Liver (tissue), 9 donors: ENCODE measurements around the gene DISC1. TPM values are rescaled to one million over a fixed set of nuclear protein-coding genes. Genes with fewer than 3 reads are reported as not detected.

Experiments used
- DNase-seq: peaks from one replicate; pipeline ENCODE4 v3.0.0-alpha.2; 2017; ENCODE audit warnings: low spot score
- H3K27ac ChIP-seq, 2 donors: one replicate each; pipeline ENCODE4 v1.7.0; 2013; ENCODE audit warnings: inconsistent platforms in 2 of 2, low read length in 2 of 2, control low read depth in 1 of 2, low read depth in 1 of 2, mild to moderate bottlenecking in 1 of 2
- H3K27me3 ChIP-seq, 4 donors: one replicate each; pipeline versions ENCODE4 v1.6.1 to v1.7.0; 2013; ENCODE audit warnings: low read length in 3 of 4, inconsistent platforms in 1 of 4, mild to moderate bottlenecking in 1 of 4, moderate library complexity in 1 of 4; ENCODE audit not compliant: control insufficient read depth in 4 of 4, insufficient read depth in 4 of 4
- H3K36me3 ChIP-seq, 4 donors: one replicate each; pipeline versions ENCODE4 v1.6.1 to v1.7.0; 2013; ENCODE audit warnings: low read length in 3 of 4, mild to moderate bottlenecking in 3 of 4, low read depth in 1 of 4, moderate library complexity in 1 of 4; ENCODE audit not compliant: control insufficient read depth in 4 of 4, insufficient read depth in 3 of 4
- H3K4me1 ChIP-seq, 4 donors: one replicate each; pipeline versions ENCODE4 v1.6.1 to v1.7.0; 2013; ENCODE audit warnings: low read length in 3 of 4, mild to moderate bottlenecking in 3 of 4, moderate library complexity in 1 of 4; ENCODE audit not compliant: control insufficient read depth in 4 of 4, insufficient read depth in 4 of 4
- H3K4me3 ChIP-seq, 3 donors: one replicate each; pipeline versions ENCODE4 v1.6.1 to v1.7.0; 2013; ENCODE audit warnings: low read length in 3 of 3, control low read depth in 1 of 3, low read depth in 1 of 3, mild to moderate bottlenecking in 1 of 3
- H3K9ac ChIP-seq, 2 donors: one replicate each; pipeline ENCODE4 v1.7.0; 2013; ENCODE audit warnings: low read length in 2 of 2, mild to moderate bottlenecking in 2 of 2, moderate library complexity in 2 of 2, control low read depth in 1 of 2, low read depth in 1 of 2
- H3K9me3 ChIP-seq, 4 donors: one replicate each; pipeline versions ENCODE4 v1.6.1 to v1.7.0; 2013; ENCODE audit warnings: low read length in 3 of 4; ENCODE audit not compliant: control insufficient read depth in 4 of 4
- ATF3 ChIP-seq: IDR thresholded peaks from 2 replicates; pipeline ENCODE4 v1.6.1; 2016; ENCODE audit warnings: antibody characterized with exemption
- FOXA1 ChIP-seq: IDR thresholded peaks from 2 replicates; pipeline ENCODE4 v1.6.1; 2016; ENCODE audit warnings: antibody characterized with exemption
- GABPA ChIP-seq, 2 donors: IDR thresholded peaks in 1 of 2; conservative IDR thresholded peaks in 1 of 2; 2 replicates each; pipeline ENCODE4 v1.6.1; 2016; ENCODE audit warnings: antibody characterized with exemption in 2 of 2, mild to moderate bottlenecking in 1 of 2, moderate library complexity in 1 of 2
- JUND ChIP-seq, 2 donors: IDR thresholded peaks; 2 replicates each; pipeline ENCODE4 v1.6.1; 2016; ENCODE audit warnings: antibody characterized with exemption in 2 of 2
- MAX ChIP-seq: IDR thresholded peaks from 2 replicates; pipeline ENCODE4 v1.6.1; 2016; ENCODE audit warnings: antibody characterized with exemption
- NR2F2 ChIP-seq: IDR thresholded peaks from 2 replicates; pipeline ENCODE4 v1.6.1; 2016; ENCODE audit warnings: antibody characterized with exemption
- RAD21 ChIP-seq, 2 donors: IDR thresholded peaks; 2 replicates each; pipeline ENCODE4 v1.6.1; 2016; ENCODE audit warnings: antibody characterized with exemption in 2 of 2, mild to moderate bottlenecking in 2 of 2
- RXRA ChIP-seq, 2 donors: IDR thresholded peaks; 2 replicates each; pipeline ENCODE4 v1.6.1; 2017 to 2018; ENCODE audit warnings: antibody characterized with exemption in 2 of 2, mild to moderate bottlenecking in 1 of 2
- SP1 ChIP-seq: IDR thresholded peaks from 2 replicates; pipeline ENCODE4 v1.6.1; 2018; ENCODE audit warnings: antibody characterized with exemption, mild to moderate bottlenecking
- TAF1 ChIP-seq: conservative IDR thresholded peaks from 2 replicates; pipeline ENCODE4 v1.6.1; 2016; ENCODE audit warnings: antibody characterized with exemption, mild to moderate bottlenecking
- YY1 ChIP-seq: IDR thresholded peaks from 2 replicates; pipeline ENCODE4 v1.6.1; 2016; ENCODE audit warnings: antibody characterized with exemption, mild to moderate bottlenecking
- WGBS: extraction: QIAGEN DNeasy Blood & Tissue Kit; methylation state at CpG from one replicate; pipeline ENCODE4 v1.1.7; 2013; 5-methylcytosine and 5-hydroxymethylcytosine counted together
- polyA plus RNA-seq, 2 donors: library from polyadenylated mRNA; stranded (reverse) in 1 of 2; unstranded in 1 of 2; fragments of 200-250 nt in 1 of 2; fragments of >200 nt in 1 of 2; fragmentation: Nextera tagmentation in 1 of 2; extraction: Ambion mirVana in 1 of 2; gene quantifications; one replicate each; pipeline versions ENCODE4 v1.2.1 to v1.2.3, GENCODE V29; 2013 to 2015
- total RNA-seq, 2 donors: library from RNA; depleted of rRNA; stranded (reverse); fragments of >200 nt; gene quantifications; one replicate each; pipeline ENCODE4 v1.2.3, GENCODE V29; 2014
- TF ChIP-seq, protein P1 (sequence below): IDR thresholded peaks from 2 replicates; pipeline ENCODE4 v1.6.1; 2016; ENCODE audit warnings: antibody characterized with exemption, mild to moderate bottlenecking
- TF ChIP-seq, protein P2 (sequence below): IDR thresholded peaks from 2 replicates; pipeline ENCODE4 v1.6.1; 2016; ENCODE audit warnings: antibody characterized with exemption
- donor health status: healthy.
- donor health status: healthy.
- donor health status: healthy.
- donor health status: healthy.
- donor health status: healthy.

Gene DISC1
- total and polyA plus RNA-seq, 4 donors: 0.45 to 6.3 (median 2.3) TPM

DNA sequence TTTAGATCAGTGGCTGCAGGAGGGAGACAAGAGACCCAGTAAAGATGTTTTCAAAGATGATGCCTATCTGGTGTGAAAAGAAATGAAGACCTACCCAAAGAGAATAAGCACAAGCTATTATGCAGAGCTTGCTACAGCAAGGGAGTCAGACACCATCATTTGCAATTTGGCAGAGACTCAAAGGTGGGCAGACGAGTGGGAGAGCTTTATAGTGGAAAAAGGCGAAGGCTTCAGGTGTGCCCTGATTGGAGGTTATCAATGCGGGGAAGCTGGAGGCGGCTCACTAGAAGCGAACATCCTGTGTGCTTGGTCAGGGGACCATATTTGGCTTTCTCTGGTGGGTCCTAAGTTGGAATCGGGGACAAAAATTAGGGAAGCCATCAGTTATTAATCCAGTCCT lies 183.8 kb downstream of the DISC1 start:
- H3K27me3 ChIP-seq: no peaks in the 10 kb centered on the region
- no peaks in the 10 kb centered on the region for H3K4me1 ChIP-seq
- H3K9me3 ChIP-seq: no peaks in the 10 kb centered on the region
- no peaks in the 10 kb centered on the region for H3K36me3 ChIP-seq
- TF ChIP-seq FOXA1 (no peak), NR2F2 (no peak), RXRA (IDR thresholded peaks at IDR 0.05) (no peak), MAX (no peak), RAD21 (IDR thresholded peaks at IDR 0.05) (no peak), TAF1 (no peak)
- no peak for DNase-seq
- WGBS: 90% methylated on average over 6 of the region's 6 CpGs
- no peak overlapping the region for H3K4me3 ChIP-seq
- H3K27ac ChIP-seq: no peak overlapping the region
- no peak overlapping the region for H3K9ac ChIP-seq

GRCh38 chr1:231814021-231814420 lies 187.4 kb downstream of the DISC1 start:
- no peak overlapping the region for H3K27ac ChIP-seq
- 66% methylated on average over 2 of the region's 2 CpGs for WGBS
- H3K36me3 ChIP-seq: no peaks in the 10 kb centered on the region
- H3K9me3 ChIP-seq: no peaks in the 10 kb centered on the region
- H3K4me3 ChIP-seq: no peak overlapping the region
- H3K4me1 ChIP-seq: no peaks in the 10 kb centered on the region
- no peak for TF ChIP-seq ATF3
- no peak for TF ChIP-seq GABPA (IDR thresholded peaks at IDR 0.05 in 1 of 2, conservative IDR thresholded peaks at IDR 0.05 in 1 of 2)
- TF ChIP-seq, protein P1, sequence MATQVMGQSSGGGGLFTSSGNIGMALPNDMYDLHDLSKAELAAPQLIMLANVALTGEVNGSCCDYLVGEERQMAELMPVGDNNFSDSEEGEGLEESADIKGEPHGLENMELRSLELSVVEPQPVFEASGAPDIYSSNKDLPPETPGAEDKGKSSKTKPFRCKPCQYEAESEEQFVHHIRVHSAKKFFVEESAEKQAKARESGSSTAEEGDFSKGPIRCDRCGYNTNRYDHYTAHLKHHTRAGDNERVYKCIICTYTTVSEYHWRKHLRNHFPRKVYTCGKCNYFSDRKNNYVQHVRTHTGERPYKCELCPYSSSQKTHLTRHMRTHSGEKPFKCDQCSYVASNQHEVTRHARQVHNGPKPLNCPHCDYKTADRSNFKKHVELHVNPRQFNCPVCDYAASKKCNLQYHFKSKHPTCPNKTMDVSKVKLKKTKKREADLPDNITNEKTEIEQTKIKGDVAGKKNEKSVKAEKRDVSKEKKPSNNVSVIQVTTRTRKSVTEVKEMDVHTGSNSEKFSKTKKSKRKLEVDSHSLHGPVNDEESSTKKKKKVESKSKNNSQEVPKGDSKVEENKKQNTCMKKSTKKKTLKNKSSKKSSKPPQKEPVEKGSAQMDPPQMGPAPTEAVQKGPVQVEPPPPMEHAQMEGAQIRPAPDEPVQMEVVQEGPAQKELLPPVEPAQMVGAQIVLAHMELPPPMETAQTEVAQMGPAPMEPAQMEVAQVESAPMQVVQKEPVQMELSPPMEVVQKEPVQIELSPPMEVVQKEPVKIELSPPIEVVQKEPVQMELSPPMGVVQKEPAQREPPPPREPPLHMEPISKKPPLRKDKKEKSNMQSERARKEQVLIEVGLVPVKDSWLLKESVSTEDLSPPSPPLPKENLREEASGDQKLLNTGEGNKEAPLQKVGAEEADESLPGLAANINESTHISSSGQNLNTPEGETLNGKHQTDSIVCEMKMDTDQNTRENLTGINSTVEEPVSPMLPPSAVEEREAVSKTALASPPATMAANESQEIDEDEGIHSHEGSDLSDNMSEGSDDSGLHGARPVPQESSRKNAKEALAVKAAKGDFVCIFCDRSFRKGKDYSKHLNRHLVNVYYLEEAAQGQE: no peak
- H3K27me3 ChIP-seq: no peaks in the 10 kb centered on the region
- no peak overlapping the region for H3K9ac ChIP-seq
- no peak for DNase-seq

DNA sequence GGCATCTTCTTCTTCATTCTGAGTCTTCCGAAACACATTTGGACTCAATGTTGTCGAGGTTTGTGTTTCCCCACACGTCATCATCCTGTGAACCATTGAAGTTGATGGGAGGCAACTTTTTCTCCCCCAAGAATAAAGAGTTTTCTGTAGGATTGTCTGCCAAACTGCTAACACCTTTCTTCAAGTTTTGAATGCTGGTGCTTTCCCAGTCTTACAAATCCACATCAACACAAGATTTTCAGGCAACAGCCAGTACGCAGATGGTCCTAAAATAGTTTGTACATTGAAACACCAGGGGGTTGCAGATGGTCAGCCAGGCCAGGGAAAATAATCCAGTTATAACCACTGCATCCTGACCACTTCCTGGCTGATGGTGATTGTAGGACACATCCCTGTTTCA lies 187.9 kb downstream of the DISC1 start:
- WGBS: 83% methylated on average over 4 of the region's 4 CpGs
- no peaks in the 10 kb centered on the region for H3K9me3 ChIP-seq
- H3K4me3 ChIP-seq: no peak overlapping the region
- no peaks in the 10 kb centered on the region for H3K36me3 ChIP-seq
- TF ChIP-seq, protein P2, sequence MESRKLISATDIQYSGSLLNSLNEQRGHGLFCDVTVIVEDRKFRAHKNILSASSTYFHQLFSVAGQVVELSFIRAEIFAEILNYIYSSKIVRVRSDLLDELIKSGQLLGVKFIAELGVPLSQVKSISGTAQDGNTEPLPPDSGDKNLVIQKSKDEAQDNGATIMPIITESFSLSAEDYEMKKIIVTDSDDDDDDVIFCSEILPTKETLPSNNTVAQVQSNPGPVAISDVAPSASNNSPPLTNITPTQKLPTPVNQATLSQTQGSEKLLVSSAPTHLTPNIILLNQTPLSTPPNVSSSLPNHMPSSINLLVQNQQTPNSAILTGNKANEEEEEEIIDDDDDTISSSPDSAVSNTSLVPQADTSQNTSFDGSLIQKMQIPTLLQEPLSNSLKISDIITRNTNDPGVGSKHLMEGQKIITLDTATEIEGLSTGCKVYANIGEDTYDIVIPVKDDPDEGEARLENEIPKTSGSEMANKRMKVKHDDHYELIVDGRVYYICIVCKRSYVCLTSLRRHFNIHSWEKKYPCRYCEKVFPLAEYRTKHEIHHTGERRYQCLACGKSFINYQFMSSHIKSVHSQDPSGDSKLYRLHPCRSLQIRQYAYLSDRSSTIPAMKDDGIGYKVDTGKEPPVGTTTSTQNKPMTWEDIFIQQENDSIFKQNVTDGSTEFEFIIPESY: no peak
- TF ChIP-seq GABPA (IDR thresholded peaks at IDR 0.05 in 1 of 2, conservative IDR thresholded peaks at IDR 0.05 in 1 of 2) (no peak), SP1 (no peak), NR2F2 (no peak), RXRA (IDR thresholded peaks at IDR 0.05) (no peak), FOXA1 (no peak), JUND (IDR thresholded peaks at IDR 0.05) (no peak), RAD21 (IDR thresholded peaks at IDR 0.05) (no peak), YY1 (no peak), ATF3 (no peak), MAX (no peak)
- no peak overlapping the region for H3K27ac ChIP-seq
- H3K27me3 ChIP-seq: no peaks in the 10 kb centered on the region
- no peak for DNase-seq
- no peaks in the 10 kb centered on the region for H3K4me1 ChIP-seq
- no peak overlapping the region for H3K9ac ChIP-seq
